ENCODE results near the gene GRN.

GRN gene

GRCh38 chr17:44381810-44382305 is 36.8 kb downstream of the GRN start:
- peaks cover 15% of the 10 kb centered on the region for H3K27me3 ChIP-seq (ENCODE audit: control insufficient read depth, low read length)
- no peaks in the 10 kb centered on the region for H3K9me3 ChIP-seq (ENCODE audit: control insufficient read depth, insufficient read depth, low read length)
- no peak overlapping the region for H3K27ac ChIP-seq (ENCODE audit: low read depth, low read length)
- H3K79me2 ChIP-seq (ENCODE audit: control insufficient read depth, low read length) = no peaks in the 10 kb centered on the region
- H3K4me2 ChIP-seq (ENCODE audit: low read length) = no peak overlapping the region
- no peaks in the 10 kb centered on the region for H3K9me2 ChIP-seq (replicated peaks; ENCODE audit: control insufficient read depth, low read length)
- no peak overlapping the region for H3K4me3 ChIP-seq (ENCODE audit: low read length)
- no peak for TF ChIP-seq CTCF (IDR thresholded peaks at IDR 0.05; ENCODE audit: low read depth, low read length, poor library complexity, severe bottlenecking)
- TF ChIP-seq EZH2phosphoT487 (IDR thresholded peaks at IDR 0.05; ENCODE audit: borderline replicate concordance, low read length) = no peak
- no peaks in the 10 kb centered on the region for H3F3A ChIP-seq (ENCODE audit: control insufficient read depth, insufficient read depth)
- H4K20me1 ChIP-seq (ENCODE audit: control insufficient read depth, insufficient read depth, low read depth, low read length) = no peaks in the 10 kb centered on the region
- no peaks in the 10 kb centered on the region for H3K36me3 ChIP-seq (ENCODE audit: control insufficient read depth, low read length)
- H3K4me1 ChIP-seq (ENCODE audit: control insufficient read depth, low read length) = peaks cover 5% of the 10 kb centered on the region; the same call in 1 of the 2 replicates

- no peaks in the 10 kb centered on the region for H4K20me1 ChIP-seq (ENCODE audit: control insufficient read depth, insufficient read depth, low read depth, low read length)
- no peaks in the 10 kb centered on the region for H3F3A ChIP-seq (ENCODE audit: control insufficient read depth, insufficient read depth)
- H3K27me3 ChIP-seq (ENCODE audit: control insufficient read depth, low read length) = peaks cover 15% of the 10 kb centered on the region
- H3K36me3 ChIP-seq (ENCODE audit: control insufficient read depth, low read length) = no peaks in the 10 kb centered on the region
- peaks cover 5% of the 10 kb centered on the region; the same call in 1 of the 2 replicates for H3K4me1 ChIP-seq (ENCODE audit: control insufficient read depth, low read length)
- H3K4me2 ChIP-seq (ENCODE audit: low read length) = no peak overlapping the region
- no peaks in the 10 kb centered on the region for H3K79me2 ChIP-seq (ENCODE audit: control insufficient read depth, low read length)
- H3K9me2 ChIP-seq (replicated peaks; ENCODE audit: control insufficient read depth, low read length) = no peaks in the 10 kb centered on the region
- TF ChIP-seq CTCF (IDR thresholded peaks at IDR 0.05; ENCODE audit: low read depth, low read length, poor library complexity, severe bottlenecking) (no peak), EZH2phosphoT487 (IDR thresholded peaks at IDR 0.05; ENCODE audit: borderline replicate concordance, low read length) (no peak)
- H3K4me3 ChIP-seq (ENCODE audit: low read length) = no peak overlapping the region
- H3K27ac ChIP-seq (ENCODE audit: low read depth, low read length) = no peak overlapping the region
- no peaks in the 10 kb centered on the region for H3K9me3 ChIP-seq (ENCODE audit: control insufficient read depth, insufficient read depth, low read length)
These were observed 37.8 kb downstream of the GRN start for GRCh38 chr17:44382917-44383316.

- Histone ChIP-seq H3K9me2 (replicated peaks; ENCODE audit: control insufficient read depth, low read length) (no peaks in the 10 kb centered on the region), H3K36me3 (ENCODE audit: control insufficient read depth, low read length) (no peaks in the 10 kb centered on the region), H3K4me1 (ENCODE audit: control insufficient read depth, low read length) (peaks cover 5% of the 10 kb centered on the region; the same call in 1 of the 2 replicates), H3K27ac (ENCODE audit: low read depth, low read length) (no peak overlapping the region), H3K27me3 (ENCODE audit: control insufficient read depth, low read length) (peaks cover 15% of the 10 kb centered on the region), H3K4me2 (ENCODE audit: low read length) (no peak overlapping the region), H4K20me1 (ENCODE audit: control insufficient read depth, insufficient read depth, low read depth, low read length) (no peaks in the 10 kb centered on the region), H3K9me3 (ENCODE audit: control insufficient read depth, insufficient read depth, low read length) (no peaks in the 10 kb centered on the region), H3F3A (ENCODE audit: control insufficient read depth, insufficient read depth) (no peaks in the 10 kb centered on the region), H3K79me2 (ENCODE audit: control insufficient read depth, low read length) (no peaks in the 10 kb centered on the region), H3K4me3 (ENCODE audit: low read length) (no peak overlapping the region)
- TF ChIP-seq CTCF (IDR thresholded peaks at IDR 0.05; ENCODE audit: low read depth, low read length, poor library complexity, severe bottlenecking) (no peak), EZH2phosphoT487 (IDR thresholded peaks at IDR 0.05; ENCODE audit: borderline replicate concordance, low read length) (no peak)
These were observed 38.3 kb downstream of the GRN start for GRCh38 chr17:44383363-44383762.
